Activated CD8-positive, alpha-beta memory T cell treated with anti-CD3 and anti-CD28 coated beads for 4 hours (primary cell): ENCODE data around the gene IFIT5.
"Not testable (repeated sequence)": the region's sequence is repeated elsewhere in the genome, so short reads cannot be mapped to it uniquely, and the experiment has no call there.

Experiments used
- DNase-seq, 2 donors: peaks; one replicate each; pipeline ENCODE4 v3.0.0-alpha.2; 2020; ENCODE audit warnings: low read depth in 2 of 2

The IFIT5 gene

GRCh38 chr10:89431977-89432376, 17.6 kb downstream of the IFIT5 start:
- DNase-seq = no peak

- no peak for DNase-seq
These were observed 24.2 kb downstream of the IFIT5 start for GRCh38 chr10:89438525-89438924.

GRCh38 chr10:89440226-89441009, 26.1 kb downstream of the IFIT5 start:
- no peak for DNase-seq

GRCh38 chr10:89442289-89442688, 27.9 kb downstream of the IFIT5 start:
- no peak for DNase-seq

DNA sequence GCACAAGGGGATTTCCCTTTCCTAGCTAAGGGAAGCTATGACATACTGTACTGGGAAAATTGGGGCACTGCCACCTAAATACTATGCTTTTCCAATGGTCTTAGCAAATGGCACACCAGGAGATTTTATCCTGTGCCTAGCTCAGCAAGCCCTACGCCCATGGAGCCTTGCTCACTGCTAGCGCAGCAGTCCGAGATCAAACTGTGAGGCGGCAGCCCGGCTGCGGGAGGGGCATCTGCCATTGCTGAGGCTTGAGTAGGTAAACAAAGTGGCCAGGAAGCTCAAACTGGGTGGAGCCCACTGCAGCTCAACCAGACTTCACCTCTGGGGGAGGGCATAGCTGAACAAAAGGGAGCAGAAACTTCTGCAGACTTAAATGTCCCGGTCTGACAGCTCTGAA, 30.5 kb downstream of the IFIT5 start:
- not testable (repeated sequence) for DNase-seq

DNA sequence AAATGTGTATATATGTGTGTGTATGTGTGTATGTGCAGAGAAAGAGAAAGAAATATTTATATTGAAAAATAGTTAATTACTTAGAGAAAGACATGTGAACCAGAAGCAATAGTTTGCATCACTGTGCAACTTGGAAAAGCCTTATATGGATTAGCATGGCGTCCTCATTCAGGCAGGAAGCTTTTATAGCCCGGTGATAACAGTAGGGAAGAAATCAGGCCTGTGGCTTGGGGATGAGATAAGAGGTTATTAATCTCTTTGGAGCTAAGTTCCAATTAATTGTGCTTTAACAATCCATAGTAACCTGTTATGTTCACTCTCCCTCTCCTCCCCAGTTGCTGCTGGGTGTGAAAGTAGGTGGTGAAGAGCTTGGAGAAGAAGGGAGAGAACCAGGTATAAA, 36.5 kb downstream of the IFIT5 start:
- DNase-seq = no peak

- DNase-seq = no peak
These were observed 37.8 kb downstream of the IFIT5 start for GRCh38 chr10:89452193-89452592.

- DNase-seq = no peak
These were observed 40.4 kb downstream of the IFIT5 start for GRCh38 chr10:89454561-89455347.

DNA sequence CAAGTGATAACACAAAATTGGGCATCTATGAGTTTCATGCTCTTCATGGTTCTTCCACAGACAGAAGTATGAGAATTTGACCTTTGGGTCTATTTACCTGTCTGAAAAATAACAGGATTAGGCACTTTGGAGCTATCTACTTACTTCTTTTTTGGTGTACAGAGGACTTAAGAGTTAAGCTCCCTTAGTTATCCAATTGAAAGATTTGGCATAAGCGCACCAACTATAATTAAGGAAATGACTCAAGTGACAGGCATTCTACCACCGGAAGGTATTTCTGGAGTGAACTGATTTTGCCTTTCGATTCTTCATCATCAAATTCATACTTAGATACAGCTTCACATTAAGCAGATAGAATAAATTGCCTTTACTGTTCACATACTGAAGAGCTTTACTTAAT, 43.9 kb downstream of the IFIT5 start:
- DNase-seq = no peak

DNA sequence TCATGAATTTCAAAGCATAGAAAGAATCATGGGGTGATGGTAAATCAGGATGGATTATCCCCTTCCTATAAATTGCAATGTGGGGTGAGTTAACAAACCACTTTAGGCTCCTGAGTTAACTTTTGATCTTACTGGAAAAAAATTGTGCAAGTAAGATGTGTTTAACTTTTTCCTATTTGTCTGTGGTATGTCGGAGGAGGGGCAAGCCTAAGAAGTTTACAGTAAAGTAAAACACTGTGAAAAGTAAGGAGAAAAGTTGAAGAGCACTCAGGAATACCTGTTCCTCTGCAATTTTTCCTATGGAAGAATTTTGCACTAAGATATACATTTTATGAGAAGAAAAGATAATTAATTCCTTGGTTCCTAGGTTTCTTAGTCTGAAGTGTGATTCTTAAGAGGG, 44.4 kb downstream of the IFIT5 start:
- DNase-seq = no peak

GRCh38 chr10:89463846-89464537, 49.6 kb downstream of the IFIT5 start:
- no peak for DNase-seq

DNA sequence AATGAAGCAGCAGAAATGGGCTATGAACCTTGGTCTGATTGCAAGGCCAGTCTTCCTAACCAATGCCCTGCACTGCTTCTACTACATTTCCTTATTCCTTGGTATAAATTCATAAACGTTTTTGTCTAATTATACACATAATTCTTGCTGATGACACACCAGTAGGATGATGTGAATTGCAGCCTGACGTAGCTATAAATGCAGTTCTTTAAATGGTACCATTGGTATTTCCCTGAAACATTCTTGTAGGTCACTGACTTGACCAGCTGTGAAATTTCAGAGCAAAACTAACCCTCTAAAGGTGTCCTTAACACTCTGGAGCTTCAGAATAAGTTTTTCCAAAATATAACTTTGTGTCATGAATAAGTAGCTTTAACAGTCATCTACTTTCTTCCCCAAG, 50.8 kb downstream of the IFIT5 start:
- no peak for DNase-seq

- DNase-seq = no peak
These were observed 52.2 kb downstream of the IFIT5 start for GRCh38 chr10:89466599-89467035.

GRCh38 chr10:89468191-89468965, 54.0 kb downstream of the IFIT5 start:
- DNase-seq = no peak

GRCh38 chr10:89469517-89469916, 55.1 kb downstream of the IFIT5 start:
- no peak for DNase-seq
